ENCODE results near the gene ATF6. TPM values are rescaled to one million over a fixed set of nuclear protein-coding genes. Genes with fewer than 3 reads are reported as not detected.

The ATF6 gene
- total and polyA plus RNA-seq, 9 of the 15 experiments (the other 6 are each of a cell fraction or from before 2014, with no cell fraction given), result 11.7 to 32.4 (median 20.4) TPM

DNA sequence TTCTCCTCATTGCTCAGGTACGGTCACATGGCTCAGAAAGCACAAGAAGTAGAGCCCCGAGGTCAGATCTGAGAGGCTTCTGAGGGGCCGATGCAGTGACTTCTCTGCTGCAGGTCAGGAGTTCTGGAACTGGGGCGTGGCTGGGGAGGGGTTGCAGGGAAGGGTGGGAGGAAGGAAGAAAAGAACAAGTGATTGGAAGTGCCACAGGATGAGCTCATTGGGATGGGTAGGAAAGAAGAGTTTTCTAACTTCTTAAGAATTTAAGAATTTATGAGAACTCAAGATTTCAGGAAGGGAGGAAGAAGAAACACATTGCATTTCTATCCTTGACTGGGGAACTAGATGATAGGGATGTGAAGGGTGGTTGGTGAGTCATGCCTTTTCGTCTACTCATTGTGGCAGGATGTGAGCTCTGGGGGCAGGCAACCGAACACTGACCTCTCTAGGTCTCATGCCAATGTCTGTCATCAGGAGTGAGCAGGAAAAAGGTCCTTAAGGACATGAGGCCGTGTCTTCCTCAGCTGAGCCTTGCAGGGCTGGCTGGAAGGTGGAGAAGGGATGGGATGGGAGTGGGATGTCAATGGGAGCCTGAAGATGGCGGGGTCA, 44.3 kb upstream of the ATF6 start:
- no peak overlapping the region for H3K4me3 ChIP-seq
- peak overlapping the region; percentile 28 for H3K4me2 ChIP-seq (ENCODE audit: insufficient read depth, low read length)
- H3K79me2 ChIP-seq (ENCODE audit: control insufficient read depth, insufficient read depth, low read length), result peaks cover 14% of the 10 kb centered on the region
- peak; percentile 68 for ATAC-seq
- ChIA-PET POLR2A (interaction anchor here (0.7 to 1.7 kb wide), 4 partner anchors 10 to 216 kb away, joined by 3 to 4 read pairs (median 4); partner anchors contain the start of genes FCGR2A and FCRLA), CTCF (ENCODE audit: low intra/inter-chr PET ratio) (interaction anchor here (1.2 kb wide), 1 partner anchor 12 kb away, joined by 3 read pairs; no protein-coding TSS in a partner anchor)
- intact Hi-C loops (cut with micrococcal nuclease), result loop anchor here (2.0 kb wide), 1 partner anchor 15 kb away; the partner anchor contains the start of gene FCRLA
- H3K9me3 ChIP-seq (replicated peaks; ENCODE audit: control insufficient read depth, insufficient read depth, low read depth, low read length), result no peaks in the 10 kb centered on the region
- H3K4me1 ChIP-seq (replicated peaks in 1 of 2; ENCODE audit: control insufficient read depth in 2 of 2, insufficient read depth in 2 of 2, low read length in 2 of 2), result peaks cover 38 to 45% of the 10 kb centered on the region in 2 experiments
- H3K36me3 ChIP-seq (ENCODE audit: control insufficient read depth, insufficient read depth, low read length), result no peaks in the 10 kb centered on the region
- 4% methylated on average over 8 of the region's 8 CpGs for WGBS (ENCODE audit: insufficient coverage, low coverage, missing lambda C conversion rate)
- BruUV-seq (replicated peaks), result no TSS peak
- FAIRE-seq, result peak; percentile 95
- peak; percentile 67 to 88 (median 74) for DNase-seq (ENCODE audit: extremely low read depth in 1 of 4, low spot score in 3 of 4)
- H3K9me1 ChIP-seq (ENCODE audit: control insufficient read depth, insufficient read depth, low read length), result no peaks in the 10 kb centered on the region
- no peaks in the 10 kb centered on the region for H4K20me1 ChIP-seq (replicated peaks; ENCODE audit: control insufficient read depth, insufficient read depth, low read length)
- in situ Hi-C loops (cut with MboI), result no loop called here
- H2AFZ ChIP-seq (ENCODE audit: low read depth, low read length), result peak overlapping the region; percentile 75
- H3K27ac ChIP-seq (ENCODE audit: extremely low read depth, low read depth, low read length), result peak overlapping the region; percentile 70
- no peaks in the 10 kb centered on the region for H3K27me3 ChIP-seq (ENCODE audit: control insufficient read depth in 2 of 2, insufficient read depth in 2 of 2, low read length in 2 of 2)
- H3K9ac ChIP-seq (ENCODE audit: insufficient read depth in 1 of 2, low read depth in 2 of 2, low read length in 2 of 2), result peak overlapping the region; percentile 18 to 30; a peak in 3 of 4 replicates
- TF ChIP-seq JUNB (CRISPR knock-in tag; conservative IDR thresholded peaks at IDR 0.05) (peak; percentile 82), CHD4 (IDR thresholded peaks at IDR 0.05; ENCODE audit: insufficient read depth, insufficient replicate concordance, low read depth, low read length, poor library complexity, severe bottlenecking) (no peak), TFAM (CRISPR knock-in tag; conservative IDR thresholded peaks at IDR 0.05) (no peak), YY1 (IDR thresholded peaks at IDR 0.05; ENCODE audit: borderline replicate concordance in 1 of 3, control insufficient read depth in 1 of 3, extremely low read depth in 1 of 3, insufficient read depth in 3 of 3, insufficient read length in 1 of 3, insufficient replicate concordance in 2 of 3, low read depth in 1 of 3, low read length in 2 of 3) (no peak), HDGF (IDR thresholded peaks at IDR 0.05) (peak; percentile 47; the same call in 1 of the 2 replicates), PRPF4 (IDR thresholded peaks at IDR 0.05; ENCODE audit: insufficient read depth, low read depth, low read length, poor library complexity, severe bottlenecking) (no peak), MEF2A (IDR thresholded peaks at IDR 0.05; ENCODE audit: control insufficient read depth, low read depth, low read length) (no peak; the same call in 1 of the 2 replicates), SAP30 (IDR thresholded peaks at IDR 0.05; ENCODE audit: borderline replicate concordance, insufficient read depth, low read depth, low read length, poor library complexity, severe bottlenecking) (no peak), HMG20A (CRISPR knock-in tag; conservative IDR thresholded peaks at IDR 0.05) (no peak), DMBX1 (CRISPR knock-in tag; IDR thresholded peaks at IDR 0.05; ENCODE audit: borderline replicate concordance) (peak; percentile 88; the same call in 1 of the 2 replicates), ZKSCAN8 (CRISPR knock-in tag; IDR thresholded peaks at IDR 0.05) (no peak), KAT2B (IDR thresholded peaks at IDR 0.05; ENCODE audit: low read depth, low read length) (no peak), PRMT5 (CRISPR knock-in tag; IDR thresholded peaks at IDR 0.05) (no peak), ESRRB (CRISPR knock-in tag; IDR thresholded peaks at IDR 0.05; ENCODE audit: borderline replicate concordance) (no peak)
- TF ChIP-seq, protein P1, sequence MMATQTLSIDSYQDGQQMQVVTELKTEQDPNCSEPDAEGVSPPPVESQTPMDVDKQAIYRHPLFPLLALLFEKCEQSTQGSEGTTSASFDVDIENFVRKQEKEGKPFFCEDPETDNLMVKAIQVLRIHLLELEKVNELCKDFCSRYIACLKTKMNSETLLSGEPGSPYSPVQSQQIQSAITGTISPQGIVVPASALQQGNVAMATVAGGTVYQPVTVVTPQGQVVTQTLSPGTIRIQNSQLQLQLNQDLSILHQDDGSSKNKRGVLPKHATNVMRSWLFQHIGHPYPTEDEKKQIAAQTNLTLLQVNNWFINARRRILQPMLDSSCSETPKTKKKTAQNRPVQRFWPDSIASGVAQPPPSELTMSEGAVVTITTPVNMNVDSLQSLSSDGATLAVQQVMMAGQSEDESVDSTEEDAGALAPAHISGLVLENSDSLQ (IDR thresholded peaks at IDR 0.05), result peak; percentile 77
- TF ChIP-seq, protein P2, sequence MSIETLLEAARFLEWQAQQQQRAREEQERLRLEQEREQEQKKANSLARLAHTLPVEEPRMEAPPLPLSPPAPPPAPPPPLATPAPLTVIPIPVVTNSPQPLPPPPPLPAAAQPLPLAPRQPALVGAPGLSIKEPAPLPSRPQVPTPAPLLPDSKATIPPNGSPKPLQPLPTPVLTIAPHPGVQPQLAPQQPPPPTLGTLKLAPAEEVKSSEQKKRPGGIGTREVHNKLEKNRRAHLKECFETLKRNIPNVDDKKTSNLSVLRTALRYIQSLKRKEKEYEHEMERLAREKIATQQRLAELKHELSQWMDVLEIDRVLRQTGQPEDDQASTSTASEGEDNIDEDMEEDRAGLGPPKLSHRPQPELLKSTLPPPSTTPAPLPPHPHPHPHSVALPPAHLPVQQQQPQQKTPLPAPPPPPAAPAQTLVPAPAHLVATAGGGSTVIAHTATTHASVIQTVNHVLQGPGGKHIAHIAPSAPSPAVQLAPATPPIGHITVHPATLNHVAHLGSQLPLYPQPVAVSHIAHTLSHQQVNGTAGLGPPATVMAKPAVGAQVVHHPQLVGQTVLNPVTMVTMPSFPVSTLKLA (conservative IDR thresholded peaks at IDR 0.05), result peak in 1 of 2 experiments; percentile 36; a peak in 1 of 4 replicates
